ENCODE measurements around the gene BTBD1. TPM values are rescaled to one million over a fixed set of nuclear protein-coding genes. Genes with fewer than 3 reads are reported as not detected.
"Not testable (repeated sequence)": the region's sequence is repeated elsewhere in the genome, so short reads cannot be mapped to it uniquely, and the experiment has no call there.

BTBD1 gene
- total and polyA plus RNA-seq, 2 donors, result 42.3 to 102 TPM

DNA sequence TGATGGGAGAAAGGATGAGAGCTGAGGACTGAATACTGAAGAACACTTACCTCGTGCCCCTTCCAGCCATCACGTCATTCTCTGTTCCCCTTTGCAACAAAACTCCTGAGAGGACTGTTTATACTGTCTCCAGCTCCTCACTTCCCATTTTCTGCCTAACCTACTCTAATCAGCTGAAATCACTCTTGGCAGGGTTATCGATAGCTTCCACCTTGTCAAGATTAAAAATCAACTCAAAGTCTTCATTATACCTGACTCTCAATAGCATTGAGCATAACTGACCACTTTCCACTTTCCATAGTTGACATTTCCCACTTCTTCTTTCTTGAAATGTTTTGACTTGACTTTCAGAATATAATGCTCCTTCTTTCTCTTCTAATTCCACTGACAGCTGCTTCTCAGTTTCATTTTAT is 4.3 kb downstream of the BTBD1 start:
- Histone ChIP-seq H3K36me3 (ENCODE audit: insufficient read depth) (no peaks in the 10 kb centered on the region), H3K4me3 (ENCODE audit: low read depth, low read length) (no peak overlapping the region), H3K4me1 (ENCODE audit: insufficient read depth) (no peaks in the 10 kb centered on the region), H3K27ac (ENCODE audit: low read depth) (no peak overlapping the region)
- 51% methylated on average over 3 of the region's 3 CpGs for WGBS
- DNase-seq (ENCODE audit: extremely low spot score), result no peak

DNA sequence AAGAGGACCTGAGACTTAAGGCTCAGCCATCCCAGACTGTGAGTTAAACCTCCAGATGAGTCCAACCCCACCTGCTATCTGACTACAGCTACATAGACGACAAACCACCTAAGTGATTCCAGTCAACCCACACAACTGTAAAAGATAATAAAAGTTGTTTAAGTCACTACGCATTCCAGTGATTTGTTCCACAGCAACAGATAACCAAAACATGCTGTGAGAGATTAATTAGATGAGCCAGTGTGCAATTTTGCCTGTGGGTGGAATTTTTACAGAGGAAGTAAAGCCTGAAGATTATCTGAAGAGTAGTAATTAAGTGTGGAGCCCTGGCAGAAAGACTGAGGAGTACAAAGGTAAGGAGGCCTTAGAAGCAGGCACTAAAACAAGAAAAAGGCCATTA is 5.4 kb downstream of the BTBD1 start:
- WGBS, result 24% methylated on average over 2 of the region's 2 CpGs
- Histone ChIP-seq H3K4me3 (ENCODE audit: low read depth, low read length) (no peak overlapping the region), H3K27ac (ENCODE audit: low read depth) (no peak overlapping the region), H3K4me1 (ENCODE audit: insufficient read depth) (no peaks in the 10 kb centered on the region), H3K36me3 (ENCODE audit: insufficient read depth) (no peaks in the 10 kb centered on the region)
- DNase-seq (ENCODE audit: extremely low spot score), result no peak

DNA sequence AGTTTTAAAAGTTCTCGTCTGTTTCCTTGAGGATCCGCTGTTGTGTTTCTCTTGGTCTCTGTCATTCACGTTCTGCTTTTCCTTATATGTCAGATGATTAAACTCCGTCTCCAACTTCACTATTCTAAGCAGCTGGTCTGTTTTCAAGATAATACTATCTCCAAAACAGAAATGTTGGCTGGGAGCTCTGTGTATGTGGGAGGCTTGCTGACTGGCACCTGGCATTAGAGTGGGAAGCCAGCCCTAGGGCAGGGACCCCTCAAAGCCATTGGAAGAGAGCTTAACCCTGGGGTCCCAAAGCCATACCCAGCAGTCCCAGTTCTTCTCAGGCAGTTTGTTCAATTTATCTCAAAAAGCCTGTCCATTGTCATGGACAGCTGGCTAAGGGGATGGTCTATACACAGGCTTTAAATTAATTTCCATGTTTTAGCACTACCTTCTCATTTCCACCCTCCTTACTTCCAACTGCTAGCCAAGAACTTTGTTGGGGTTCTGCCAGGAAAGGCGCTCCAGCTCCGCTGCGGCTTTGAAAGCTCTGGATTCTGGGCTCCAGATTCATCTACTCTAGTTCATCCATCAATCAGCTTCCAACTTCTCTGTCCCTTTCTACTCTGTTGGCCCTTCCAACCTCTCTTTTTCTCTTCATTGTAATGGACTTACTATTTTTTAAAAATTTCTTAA is 9.2 kb downstream of the BTBD1 start:
- 25% methylated on average over 7 of the region's 7 CpGs for WGBS
- Histone ChIP-seq H3K4me1 (ENCODE audit: insufficient read depth) (no peaks in the 10 kb centered on the region), H3K36me3 (ENCODE audit: insufficient read depth) (peaks cover 2% of the 10 kb centered on the region), H3K4me3 (ENCODE audit: low read depth, low read length) (no peak overlapping the region), H3K27ac (ENCODE audit: low read depth) (no peak overlapping the region)
- no peak for DNase-seq (ENCODE audit: extremely low spot score)

DNA sequence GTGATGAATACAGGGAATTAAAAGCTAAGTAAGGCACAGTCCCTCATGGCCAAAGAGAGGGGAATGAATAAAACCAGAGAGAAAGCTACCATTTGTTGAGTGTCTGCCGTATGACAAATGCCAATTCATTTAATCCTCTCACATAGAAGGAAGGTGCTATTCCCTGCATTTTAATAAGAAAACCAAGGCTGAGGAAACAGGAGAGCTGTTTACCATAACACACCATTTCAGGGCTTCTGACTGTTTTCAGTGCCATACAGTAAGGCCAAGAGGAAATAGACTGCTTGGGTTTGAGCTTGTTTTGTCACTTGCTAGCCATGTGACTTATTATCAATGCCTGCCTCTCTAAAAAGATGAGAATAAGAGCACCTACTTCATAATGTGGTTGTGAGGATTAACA is 10.1 kb downstream of the BTBD1 start:
- Histone ChIP-seq H3K27ac (ENCODE audit: low read depth) (no peak overlapping the region), H3K4me3 (ENCODE audit: low read depth, low read length) (no peak overlapping the region), H3K4me1 (ENCODE audit: insufficient read depth) (no peaks in the 10 kb centered on the region), H3K36me3 (ENCODE audit: insufficient read depth) (peaks cover 2% of the 10 kb centered on the region)
- no peak for DNase-seq (ENCODE audit: extremely low spot score)
- 74% methylated on average over 1 of the region's 1 CpG for WGBS

DNA sequence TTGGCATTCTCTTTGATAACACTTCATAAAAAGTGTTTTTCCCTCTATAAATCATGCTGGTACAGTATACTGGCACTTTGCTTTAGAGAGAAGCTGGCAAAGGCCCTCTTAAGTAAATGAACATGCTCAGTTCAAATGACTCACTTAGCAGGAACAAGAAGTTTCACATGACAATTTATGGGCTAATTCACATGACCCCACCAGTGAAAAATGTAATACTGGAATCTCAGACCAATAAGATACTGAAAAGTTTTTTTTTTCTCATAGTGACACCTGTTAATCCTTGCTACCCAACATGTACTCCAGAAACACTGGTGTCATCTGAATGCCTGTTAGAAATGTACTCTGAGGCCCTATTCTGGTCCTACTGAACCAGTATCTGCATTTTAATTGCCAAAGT is 13.9 kb downstream of the BTBD1 start:
- Histone ChIP-seq H3K4me3 (ENCODE audit: low read depth, low read length) (no peak overlapping the region), H3K36me3 (ENCODE audit: insufficient read depth) (peaks cover 6% of the 10 kb centered on the region), H3K27ac (ENCODE audit: low read depth) (no peak overlapping the region), H3K4me1 (ENCODE audit: insufficient read depth) (no peaks in the 10 kb centered on the region)
- DNase-seq (ENCODE audit: extremely low spot score), result no peak

DNA sequence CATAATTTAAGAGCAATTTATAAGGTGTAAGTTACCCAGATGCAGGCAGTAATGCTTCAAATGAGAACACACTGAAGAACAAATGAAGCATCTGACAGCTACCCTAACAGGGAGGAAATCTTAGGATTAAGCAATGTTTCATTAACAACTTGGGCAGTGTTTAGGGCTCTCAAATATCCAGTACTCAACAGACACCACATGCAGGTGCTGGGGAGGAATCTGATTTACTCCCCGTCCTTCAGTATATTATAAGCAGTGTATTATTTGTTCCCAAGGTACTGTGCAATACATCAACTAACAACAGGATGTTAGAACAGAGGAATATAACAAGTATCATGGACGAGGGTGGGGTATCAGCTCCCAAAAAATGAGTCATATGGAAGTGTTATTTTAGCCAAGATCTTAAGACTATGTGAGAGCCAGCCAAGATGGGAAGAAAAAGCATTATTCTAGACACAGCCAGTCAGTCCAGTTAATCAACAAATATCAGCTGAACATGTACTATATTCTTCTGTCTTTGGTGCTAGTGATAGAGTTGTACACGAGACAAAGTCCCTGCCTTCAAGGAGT is 20.4 kb downstream of the BTBD1 start:
- Histone ChIP-seq H3K36me3 (ENCODE audit: insufficient read depth) (peaks cover 3% of the 10 kb centered on the region), H3K4me3 (ENCODE audit: low read depth, low read length) (no peak overlapping the region), H3K27ac (ENCODE audit: low read depth) (no peak overlapping the region), H3K4me1 (ENCODE audit: insufficient read depth) (no peaks in the 10 kb centered on the region)
- DNase-seq (ENCODE audit: extremely low spot score), result no peak
- WGBS, result 45% methylated on average over 3 of the region's 3 CpGs

DNA sequence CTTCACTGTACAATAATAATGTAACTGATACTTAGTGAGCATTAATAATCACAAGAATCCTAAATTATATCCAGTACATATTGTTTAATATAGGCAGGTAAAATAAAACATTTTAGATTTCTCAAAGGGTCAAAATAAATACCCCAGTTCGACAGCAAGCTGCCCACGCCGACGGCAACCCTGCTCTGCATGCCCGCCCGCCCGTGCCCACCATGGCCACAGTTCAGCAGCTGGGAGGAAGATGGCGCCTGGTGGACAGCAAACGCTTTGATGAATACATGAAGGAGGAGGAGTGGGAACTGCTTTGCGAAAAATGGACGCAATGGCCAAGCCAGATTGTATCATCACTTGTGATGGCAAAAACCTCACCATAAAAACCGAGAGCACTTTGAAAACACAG is 22.9 kb downstream of the BTBD1 start:
- no peaks in the 10 kb centered on the region for H3K4me1 ChIP-seq (ENCODE audit: insufficient read depth)
- H3K27ac ChIP-seq (ENCODE audit: low read depth), result no peak overlapping the region
- H3K36me3 ChIP-seq (ENCODE audit: insufficient read depth), result peaks cover 6% of the 10 kb centered on the region
- no peak for DNase-seq (ENCODE audit: extremely low spot score)
- H3K4me3 ChIP-seq (ENCODE audit: low read depth, low read length), result no peak overlapping the region
- WGBS, result 96% methylated on average over 12 of the region's 12 CpGs

DNA sequence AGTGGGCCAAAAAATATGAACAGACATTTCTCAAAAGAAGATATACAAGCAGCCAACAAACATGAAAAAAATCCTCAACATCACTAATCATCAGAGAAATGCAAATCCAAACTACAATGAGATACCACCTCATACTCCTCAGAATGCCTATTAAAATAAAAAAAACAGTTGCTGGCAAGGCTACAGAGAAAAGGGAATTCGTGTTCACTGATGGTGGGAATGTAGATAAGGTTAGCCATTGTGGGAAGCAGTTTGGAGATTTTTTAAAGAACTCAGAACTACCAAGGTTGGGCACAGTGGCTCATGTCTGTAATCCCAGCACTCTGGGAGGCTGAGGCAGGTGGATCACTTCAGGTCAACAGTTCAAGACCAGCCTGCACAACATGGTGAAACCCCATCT is 27.8 kb downstream of the BTBD1 start:
- peaks cover 4% of the 10 kb centered on the region for H3K36me3 ChIP-seq (ENCODE audit: insufficient read depth)
- no peak overlapping the region for H3K27ac ChIP-seq (ENCODE audit: low read depth)
- H3K4me1 ChIP-seq (ENCODE audit: insufficient read depth), result no peaks in the 10 kb centered on the region
- DNase-seq (ENCODE audit: extremely low spot score), result no peak
- 26% methylated on average over 1 of the region's 1 CpG for WGBS
- no peak overlapping the region for H3K4me3 ChIP-seq (ENCODE audit: low read depth, low read length)

DNA sequence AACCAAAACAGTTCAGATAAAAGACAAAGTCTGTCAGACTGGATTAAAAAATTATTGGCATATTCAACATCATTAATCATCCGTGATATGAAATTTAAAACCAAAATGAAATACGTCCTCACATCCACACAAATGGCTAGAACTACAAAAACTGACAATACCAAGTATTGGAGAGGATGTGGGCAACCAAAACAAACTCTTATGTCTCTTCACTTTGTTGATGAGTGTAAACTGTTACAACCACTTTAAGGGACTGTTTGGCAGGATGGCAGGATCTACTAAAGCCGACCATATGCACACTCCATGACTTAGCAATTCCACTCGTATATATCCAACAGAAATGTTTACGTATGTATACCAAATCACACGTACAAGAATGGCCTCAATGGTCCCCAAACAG is 30.8 kb downstream of the BTBD1 start:
- DNase-seq (ENCODE audit: extremely low spot score), result no peak
- 94% methylated on average over 6 of the region's 6 CpGs for WGBS
- peaks cover 4% of the 10 kb centered on the region for H3K36me3 ChIP-seq (ENCODE audit: insufficient read depth)
- H3K4me3 ChIP-seq (ENCODE audit: low read depth, low read length), result no peak overlapping the region
- H3K27ac ChIP-seq (ENCODE audit: low read depth), result no peak overlapping the region
- H3K4me1 ChIP-seq (ENCODE audit: insufficient read depth), result no peaks in the 10 kb centered on the region

DNA sequence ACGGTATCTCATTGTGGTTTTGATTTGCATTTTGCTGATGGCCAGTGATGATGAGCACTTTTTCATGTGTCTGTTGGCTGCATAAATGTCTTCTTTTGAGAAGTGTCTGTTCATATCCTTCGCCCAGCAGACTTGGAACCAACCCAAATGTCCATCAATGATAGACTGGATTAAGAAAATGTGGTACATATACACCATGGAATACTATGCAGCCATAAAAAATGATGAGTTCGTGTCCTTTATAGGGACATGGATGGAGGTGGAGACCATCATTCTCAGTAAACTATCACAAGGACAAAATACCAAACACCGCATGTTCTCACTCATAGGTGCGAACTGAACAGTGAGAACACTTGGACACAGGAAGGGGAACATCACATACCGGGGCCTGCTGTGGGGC is 35.8 kb downstream of the BTBD1 start:
- DNase-seq (ENCODE audit: extremely low spot score); H3K36me3 ChIP-seq (ENCODE audit: insufficient read depth); H3K4me1 ChIP-seq (ENCODE audit: insufficient read depth); H3K4me3 ChIP-seq (ENCODE audit: low read depth, low read length); H3K27ac ChIP-seq (ENCODE audit: low read depth): not testable (repeated sequence)
- 97% methylated on average over 6 of the region's 6 CpGs for WGBS

DNA sequence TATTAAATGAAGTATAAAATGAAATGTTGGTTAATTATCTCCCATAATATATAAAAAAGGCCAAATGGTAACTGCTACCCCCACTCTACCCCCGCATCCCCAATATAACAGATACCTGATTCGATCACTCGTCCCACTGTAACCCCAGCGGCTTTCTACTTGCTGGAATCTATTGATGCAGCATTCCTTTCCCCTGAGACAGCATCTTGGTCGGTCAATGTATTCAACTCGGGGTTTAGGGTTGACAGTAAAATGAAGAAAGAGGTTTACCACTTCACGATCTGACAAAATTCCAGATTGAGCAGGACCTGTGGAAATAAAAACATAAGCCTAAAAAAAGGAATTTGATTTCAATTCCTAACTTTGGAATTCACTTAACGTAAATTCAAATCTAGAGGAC is 37.0 kb downstream of the BTBD1 start:
- Histone ChIP-seq H3K4me1 (ENCODE audit: insufficient read depth) (no peaks in the 10 kb centered on the region), H3K4me3 (ENCODE audit: low read depth, low read length) (no peak overlapping the region), H3K36me3 (ENCODE audit: insufficient read depth) (no peaks in the 10 kb centered on the region), H3K27ac (ENCODE audit: low read depth) (no peak overlapping the region)
- no peak for DNase-seq (ENCODE audit: extremely low spot score)
- WGBS, result 93% methylated on average over 8 of the region's 8 CpGs

DNA sequence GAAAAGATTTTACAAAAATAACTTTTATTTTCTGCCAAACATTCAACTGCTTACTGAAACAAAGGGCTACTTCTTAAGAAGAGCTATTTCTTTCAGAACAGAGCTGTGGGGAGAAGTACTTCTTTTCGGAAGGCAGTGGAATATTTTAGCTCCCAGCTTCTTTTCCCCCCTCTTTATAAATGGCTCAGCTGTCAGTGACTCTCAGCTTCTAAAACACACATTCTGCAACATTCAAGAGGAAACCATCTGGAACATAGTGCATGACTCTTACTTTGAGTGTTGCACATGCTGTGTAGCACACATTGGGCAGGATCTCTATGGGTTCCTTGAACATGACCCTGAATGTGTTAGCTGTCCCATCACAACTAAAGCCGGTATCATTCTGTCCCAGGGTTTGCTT is 48.6 kb downstream of the BTBD1 start:
- no peaks in the 10 kb centered on the region for H3K4me1 ChIP-seq (ENCODE audit: insufficient read depth)
- H3K27ac ChIP-seq (ENCODE audit: low read depth), result no peak overlapping the region
- H3K4me3 ChIP-seq (ENCODE audit: low read depth, low read length), result no peak overlapping the region
- no peak for DNase-seq (ENCODE audit: extremely low spot score)
- H3K36me3 ChIP-seq (ENCODE audit: insufficient read depth), result peaks cover 3% of the 10 kb centered on the region
- WGBS, result 92% methylated on average over 2 of the region's 2 CpGs

DNA sequence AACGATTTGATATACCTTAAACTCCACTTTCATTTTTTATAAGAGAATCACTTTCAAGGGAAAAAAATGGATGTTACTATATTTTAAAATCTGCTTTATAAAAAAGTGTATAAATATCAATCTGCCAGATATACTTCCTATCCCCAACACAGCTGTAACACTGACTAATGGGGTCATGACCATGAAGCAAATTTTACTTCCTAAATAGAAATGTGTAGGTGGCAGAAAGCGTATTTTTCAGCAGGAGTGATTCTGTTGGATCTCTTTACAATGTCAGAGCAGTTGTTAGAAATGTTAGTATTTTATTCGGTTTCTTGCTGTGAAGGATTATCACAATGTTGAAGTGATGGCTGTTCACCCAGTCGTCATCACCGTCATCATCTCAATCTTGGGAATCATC is 50.1 kb downstream of the BTBD1 start:
- 88% methylated on average over 5 of the region's 5 CpGs for whole genome bisulfite sequencing
- no peak for DNase-seq (ENCODE audit: extremely low spot score)
- Histone ChIP-seq H3K4me3 (ENCODE audit: low read depth, low read length) (no peak overlapping the region), H3K36me3 (ENCODE audit: insufficient read depth) (peaks cover 3% of the 10 kb centered on the region), H3K4me1 (ENCODE audit: insufficient read depth) (no peaks in the 10 kb centered on the region), H3K27ac (ENCODE audit: low read depth) (no peak overlapping the region)

DNA sequence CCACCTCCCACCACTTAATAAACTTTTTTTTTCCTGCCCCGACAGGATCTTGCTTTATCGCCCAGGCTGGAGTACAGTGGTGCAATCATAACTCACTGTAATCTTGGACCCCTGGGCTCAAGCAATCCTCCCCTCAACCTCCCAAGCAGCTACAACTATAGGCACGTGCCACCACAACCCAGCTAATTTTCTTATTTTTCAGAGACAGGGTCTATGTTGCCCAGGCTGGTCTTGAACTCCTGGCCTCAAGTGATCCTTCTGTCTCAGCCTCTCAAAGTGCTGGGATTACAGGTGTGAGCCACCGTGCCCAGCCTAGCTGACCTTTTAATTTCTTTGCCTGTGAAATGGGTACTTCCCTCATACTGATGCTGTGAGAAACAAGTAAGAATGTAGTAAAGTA is 51.7 kb downstream of the BTBD1 start:
- H3K4me1 ChIP-seq (ENCODE audit: insufficient read depth), result no peaks in the 10 kb centered on the region
- no peak for DNase-seq (ENCODE audit: extremely low spot score)
- no peak overlapping the region for H3K27ac ChIP-seq (ENCODE audit: low read depth)
- H3K4me3 ChIP-seq (ENCODE audit: low read depth, low read length), result no peak overlapping the region
- 85% methylated on average over 4 of the region's 4 CpGs for WGBS
- H3K36me3 ChIP-seq (ENCODE audit: insufficient read depth), result peaks cover 1% of the 10 kb centered on the region
